Peyer's patch (tissue), 4 donors: Measurements from ENCODE around the gene CUZD1.

ENCODE experiments used
- POLR2A ChIP-seq, 2 donors: fragments of 450-650 bp; IDR thresholded peaks; one replicate each; pipeline ENCODE4 v1.5.1; 2017; ENCODE audit warnings: antibody characterized with exemption in 2 of 2, mild to moderate bottlenecking in 2 of 2, moderate library complexity in 2 of 2
- TF ChIP-seq, protein P1 (sequence below), 6 experiments: fragments of 450-650 bp in 4 of 6; fragments of 200-600 bp in 2 of 6; sonication (generic) in 1 of 6; IDR thresholded peaks; one replicate each; pipeline ENCODE4 v1.5.1; 2017 to 2019; ENCODE audit warnings: antibody characterized with exemption in 6 of 6, mild to moderate bottlenecking in 3 of 6, moderate library complexity in 1 of 6

- TF ChIP-seq, protein P1, sequence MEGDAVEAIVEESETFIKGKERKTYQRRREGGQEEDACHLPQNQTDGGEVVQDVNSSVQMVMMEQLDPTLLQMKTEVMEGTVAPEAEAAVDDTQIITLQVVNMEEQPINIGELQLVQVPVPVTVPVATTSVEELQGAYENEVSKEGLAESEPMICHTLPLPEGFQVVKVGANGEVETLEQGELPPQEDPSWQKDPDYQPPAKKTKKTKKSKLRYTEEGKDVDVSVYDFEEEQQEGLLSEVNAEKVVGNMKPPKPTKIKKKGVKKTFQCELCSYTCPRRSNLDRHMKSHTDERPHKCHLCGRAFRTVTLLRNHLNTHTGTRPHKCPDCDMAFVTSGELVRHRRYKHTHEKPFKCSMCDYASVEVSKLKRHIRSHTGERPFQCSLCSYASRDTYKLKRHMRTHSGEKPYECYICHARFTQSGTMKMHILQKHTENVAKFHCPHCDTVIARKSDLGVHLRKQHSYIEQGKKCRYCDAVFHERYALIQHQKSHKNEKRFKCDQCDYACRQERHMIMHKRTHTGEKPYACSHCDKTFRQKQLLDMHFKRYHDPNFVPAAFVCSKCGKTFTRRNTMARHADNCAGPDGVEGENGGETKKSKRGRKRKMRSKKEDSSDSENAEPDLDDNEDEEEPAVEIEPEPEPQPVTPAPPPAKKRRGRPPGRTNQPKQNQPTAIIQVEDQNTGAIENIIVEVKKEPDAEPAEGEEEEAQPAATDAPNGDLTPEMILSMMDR (IDR thresholded peaks at IDR 0.05), result no peak
- TF ChIP-seq POLR2A (IDR thresholded peaks at IDR 0.05), result no peak
These were observed 18.4 kb downstream of the CUZD1 start for GRCh38 chr10:122827302-122827701.
